ENCODE data around the gene VWF.
"Not testable (repeated sequence)": the region's sequence is repeated elsewhere in the genome, so short reads cannot be mapped to it uniquely, and the experiment has no call there.

VWF gene

DNA sequence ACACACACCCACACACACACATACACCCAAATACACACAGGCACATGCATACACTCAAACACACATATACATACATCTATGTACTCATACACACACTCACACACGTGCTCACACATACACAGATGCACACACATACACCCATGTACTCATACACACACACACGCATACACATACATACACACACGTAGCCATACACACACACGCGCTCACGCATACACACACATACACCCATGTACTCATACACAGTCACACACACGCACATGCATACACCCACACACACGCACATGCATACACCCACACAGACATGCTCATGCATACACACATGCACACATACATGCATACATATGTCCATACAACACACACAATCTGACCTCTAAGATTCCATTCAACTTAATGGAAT lies 91.7 kb downstream of the VWF start:
- no peak for FAIRE-seq

DNA sequence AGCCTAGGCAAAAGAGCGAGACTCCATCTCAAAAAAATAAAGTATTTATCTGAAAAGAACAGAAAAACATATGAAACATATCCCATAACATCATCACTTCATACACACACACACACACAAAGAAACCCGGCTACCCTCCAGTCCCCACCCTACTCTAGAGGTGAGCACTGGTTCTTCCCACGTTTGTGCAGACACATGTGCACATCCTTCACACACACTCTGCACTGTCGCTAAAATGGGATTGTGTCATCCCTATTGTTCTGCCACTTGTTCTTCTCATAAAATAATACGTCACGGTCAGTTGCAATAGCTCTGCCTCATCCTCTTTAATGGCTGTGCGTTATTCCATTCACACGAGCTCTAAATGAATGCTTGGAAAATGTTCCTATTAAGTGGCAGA lies 93.5 kb downstream of the VWF start:
- FAIRE-seq = no peak

DNA sequence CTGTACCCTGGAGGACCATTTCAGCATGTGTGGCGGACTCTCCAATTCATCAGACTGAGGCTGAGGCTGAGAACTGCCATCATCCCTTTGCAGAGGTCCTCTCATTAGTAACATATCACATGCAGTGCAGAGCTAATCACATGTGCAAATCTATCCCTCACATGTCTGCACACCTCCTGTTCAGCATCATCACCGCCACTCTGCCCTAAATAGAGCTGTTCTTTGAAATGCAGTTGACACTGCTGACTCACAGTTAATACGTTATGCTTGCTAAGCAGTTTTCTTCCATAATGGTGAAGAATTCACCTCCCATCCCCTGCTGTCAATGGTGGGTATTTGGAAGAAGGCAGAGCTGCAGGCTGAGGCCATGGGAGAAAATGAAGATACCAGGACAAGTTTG lies 94.4 kb downstream of the VWF start:
- FAIRE-seq = no peak

DNA sequence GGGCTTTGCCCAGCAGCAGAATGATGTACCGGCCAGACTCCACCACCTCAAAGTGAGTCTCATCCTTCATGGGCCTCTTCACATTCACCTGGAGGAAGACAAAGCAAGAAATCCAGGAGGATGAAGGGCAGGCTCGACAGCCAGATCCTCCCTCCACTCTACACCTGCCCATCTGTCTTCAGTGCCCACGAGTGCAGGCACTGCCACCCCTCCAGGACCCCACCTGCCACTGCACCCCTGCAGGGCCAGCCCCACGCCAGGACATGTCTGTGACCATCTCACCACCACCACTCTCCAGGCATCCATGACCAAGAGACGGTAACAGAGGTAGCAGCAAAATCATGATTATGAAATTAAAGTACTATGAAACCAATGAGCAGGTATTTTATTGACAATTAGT lies 95.1 kb downstream of the VWF start:
- FAIRE-seq = no peak

DNA sequence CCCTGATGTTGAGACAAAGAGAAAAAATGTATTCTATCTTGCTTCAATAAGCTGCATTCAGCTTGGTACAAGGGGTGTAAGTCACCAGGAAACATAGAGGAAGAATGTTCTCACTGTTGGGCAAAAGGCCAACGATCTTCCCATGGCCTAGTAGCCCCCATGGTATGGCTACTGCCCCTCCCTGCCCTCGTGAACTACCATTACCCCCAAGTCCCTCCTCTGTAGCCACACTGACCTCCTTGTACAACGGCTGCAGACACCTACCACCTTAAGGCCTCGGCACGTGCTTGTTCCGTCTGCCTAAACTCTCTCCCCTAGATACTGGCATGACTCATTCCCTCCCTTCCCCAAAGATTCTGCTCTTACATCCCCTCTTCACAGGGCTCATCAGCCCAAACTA lies 97.5 kb downstream of the VWF start:
- FAIRE-seq = no peak

DNA sequence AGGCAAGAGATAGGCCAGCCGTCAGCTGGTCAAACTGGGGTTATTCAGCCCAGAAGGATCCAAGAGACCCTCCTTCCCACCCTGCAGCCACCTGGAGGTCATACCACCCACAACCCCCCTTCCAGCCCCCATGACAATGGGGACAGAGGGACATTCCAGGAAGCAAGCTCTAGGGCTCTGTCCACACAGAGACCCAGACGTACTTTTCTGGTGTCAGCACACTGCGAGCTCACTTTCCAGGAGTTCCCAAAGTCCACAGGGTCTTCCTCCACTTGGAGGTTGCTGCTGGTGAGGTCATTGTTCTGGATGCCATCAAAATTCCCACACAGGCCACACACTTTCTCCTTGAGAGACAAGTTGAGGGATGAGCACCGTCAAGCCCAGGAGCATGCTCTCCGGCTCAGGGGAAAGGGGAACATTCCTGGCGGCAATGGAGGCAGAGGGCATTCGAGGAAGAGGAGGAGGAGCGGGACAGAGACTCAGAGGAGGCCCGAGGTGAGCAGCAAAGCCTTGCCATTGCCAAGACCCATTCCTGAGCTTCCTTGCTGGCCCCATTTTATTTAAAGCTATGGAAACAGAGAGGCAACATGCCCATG lies 98.7 kb downstream of the VWF start:
- FAIRE-seq = not testable (repeated sequence)

DNA sequence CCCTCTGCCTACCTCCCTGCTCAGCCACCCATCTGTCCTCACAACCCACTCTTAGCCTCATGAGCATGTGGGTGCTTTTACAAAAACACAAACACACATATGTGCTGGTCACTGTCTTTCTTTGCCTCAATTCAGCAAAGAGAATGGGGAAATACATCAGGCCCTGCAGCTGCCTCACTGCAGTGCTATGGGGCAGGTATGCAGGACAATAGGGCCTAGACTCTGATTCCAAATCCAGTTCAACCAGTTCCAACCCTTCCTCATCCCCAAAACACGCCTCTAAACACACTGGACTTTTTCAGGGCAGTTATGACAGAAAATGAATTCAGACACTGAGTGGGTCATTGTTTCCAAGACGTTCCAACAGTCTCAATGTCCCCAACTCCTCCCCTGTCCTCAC lies 100.4 kb downstream of the VWF start:
- not testable (repeated sequence) for FAIRE-seq

DNA sequence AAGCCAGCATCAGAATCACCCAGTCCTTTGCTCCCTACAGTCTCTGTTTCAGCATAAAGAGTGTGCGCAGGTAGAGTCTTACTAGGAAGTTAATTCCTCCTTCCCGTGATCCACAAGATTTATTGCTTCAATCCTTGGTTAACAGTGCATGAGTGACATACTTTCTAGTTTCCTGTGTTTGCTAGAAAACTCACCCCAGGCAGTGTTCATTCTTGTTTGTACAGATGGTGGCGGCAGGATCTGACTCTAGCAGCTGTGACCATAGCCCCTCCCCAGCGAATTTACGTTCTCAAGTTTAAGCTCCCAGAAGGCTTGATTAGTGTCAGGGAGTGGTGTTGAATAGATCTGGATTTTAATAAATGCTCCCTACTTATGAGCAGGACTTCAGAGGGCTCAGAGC lies 103.5 kb downstream of the VWF start:
- no peak for FAIRE-seq

DNA sequence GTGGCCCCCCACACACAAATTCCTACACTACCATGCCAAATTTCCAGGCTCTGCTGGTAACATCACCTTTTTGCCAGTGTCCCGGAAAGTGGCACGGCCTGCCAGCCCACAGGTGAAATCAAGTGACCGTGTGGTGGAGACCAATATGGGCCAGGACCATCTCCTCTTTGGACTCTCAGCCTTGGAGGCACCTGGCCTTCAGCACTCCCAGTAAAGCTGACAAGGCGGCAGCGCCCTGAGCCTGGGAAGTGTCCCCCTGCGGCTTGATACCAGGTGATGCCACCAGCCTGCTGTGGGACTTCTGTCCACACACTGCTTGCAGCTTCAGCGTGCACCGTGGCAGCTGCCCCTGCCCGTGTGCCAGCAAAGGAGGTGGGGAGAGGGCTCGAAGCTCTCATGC lies 104.0 kb downstream of the VWF start:
- not testable (repeated sequence) for FAIRE-seq

DNA sequence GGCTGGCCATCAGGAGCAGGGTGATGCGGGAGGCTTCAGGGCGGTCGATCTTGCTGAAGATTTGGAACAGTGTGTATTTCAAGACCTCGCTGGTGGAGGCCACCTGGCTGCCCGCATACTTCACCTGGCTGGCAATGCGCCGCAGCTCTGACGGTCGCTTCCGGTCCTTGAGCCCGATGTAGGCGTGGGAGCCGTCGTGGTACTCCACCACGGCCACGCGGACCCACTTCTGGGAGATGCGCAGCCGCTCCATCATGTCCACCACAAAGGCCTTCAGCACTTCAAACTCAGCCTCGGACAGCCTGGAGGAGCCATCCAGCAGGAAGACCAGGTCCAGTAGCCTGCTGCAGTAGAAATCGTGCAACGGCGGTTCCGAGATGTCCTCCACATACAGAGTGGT lies 105.2 kb downstream of the VWF start:
- FAIRE-seq = not testable (repeated sequence)

DNA sequence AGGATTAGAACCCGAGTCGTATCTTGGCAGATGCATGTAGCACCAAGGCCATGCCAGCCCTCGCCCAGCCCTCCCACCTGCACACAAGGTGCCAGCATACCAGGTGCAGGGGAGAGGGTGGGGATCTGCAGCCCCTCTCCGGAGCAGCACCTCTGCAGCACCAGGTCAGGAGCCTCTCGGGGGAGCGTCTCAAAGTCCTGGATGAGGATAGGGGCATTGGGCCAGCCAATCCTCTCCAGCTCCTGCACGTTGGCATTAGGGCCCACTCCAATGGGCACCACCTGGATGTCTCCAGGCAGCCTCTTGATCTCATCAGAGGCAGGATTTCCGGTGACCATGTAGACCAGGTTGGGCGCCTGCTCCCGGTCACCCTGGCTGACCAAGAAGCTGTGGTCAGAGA lies 106.2 kb downstream of the VWF start:
- no peak for FAIRE-seq

DNA sequence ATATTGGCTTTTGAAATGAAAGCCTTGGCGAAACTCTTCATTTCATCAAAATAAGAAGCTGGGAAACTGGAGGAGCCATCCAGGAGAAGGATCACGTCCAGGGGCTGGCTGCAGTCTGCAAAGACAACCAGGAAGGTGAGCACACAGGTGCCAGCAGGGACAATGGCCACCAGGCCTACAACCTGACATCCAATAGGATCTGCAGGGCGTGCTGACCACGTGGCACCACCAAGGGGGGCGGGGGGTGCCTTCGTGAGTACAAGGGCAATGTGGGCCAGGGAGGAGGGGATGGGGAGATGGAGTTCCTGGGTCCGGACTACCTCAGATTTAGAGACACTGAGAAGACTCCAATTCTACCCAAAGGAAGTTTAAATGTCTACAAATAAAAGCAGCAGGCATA lies 107.7 kb downstream of the VWF start:
- no peak for FAIRE-seq

DNA sequence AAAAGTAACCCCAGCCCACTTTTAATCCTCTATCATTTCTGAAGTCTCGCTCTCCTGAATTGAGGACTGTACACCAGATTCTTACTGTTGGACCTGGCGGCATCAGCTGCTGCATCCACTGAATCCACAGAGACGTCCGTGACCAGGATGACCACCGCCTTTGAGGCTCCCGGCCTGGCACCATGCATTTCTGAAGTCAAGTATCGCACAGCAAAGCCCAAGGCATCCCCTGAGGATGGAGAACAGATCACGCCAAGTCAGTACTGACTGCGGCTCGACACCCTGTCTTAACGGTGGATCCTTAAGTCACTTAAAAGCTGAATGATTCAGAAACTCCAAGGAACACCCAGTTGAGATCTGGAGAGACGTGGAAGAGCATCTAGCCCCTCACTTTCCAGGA lies 108.5 kb downstream of the VWF start:
- not testable (repeated sequence) for FAIRE-seq

DNA sequence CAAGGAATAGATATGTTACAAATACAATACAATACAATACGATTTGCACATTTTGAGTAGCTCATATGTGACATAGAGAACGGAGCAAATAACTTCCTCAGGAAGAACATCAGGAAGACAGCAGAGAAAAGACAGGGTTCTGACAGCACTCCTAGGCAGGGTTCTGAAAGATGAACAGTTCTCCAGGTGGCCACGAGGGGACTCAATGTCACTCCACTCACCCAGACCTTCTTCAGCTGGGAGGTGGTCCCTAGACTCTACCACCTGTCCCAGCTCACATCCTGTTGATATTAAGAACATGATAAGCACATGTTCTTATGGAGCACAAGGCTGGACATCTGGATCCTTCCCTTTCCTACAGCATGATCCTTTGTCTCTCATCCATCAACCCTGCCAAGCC lies 109.2 kb downstream of the VWF start:
- not testable (repeated sequence) for FAIRE-seq

DNA sequence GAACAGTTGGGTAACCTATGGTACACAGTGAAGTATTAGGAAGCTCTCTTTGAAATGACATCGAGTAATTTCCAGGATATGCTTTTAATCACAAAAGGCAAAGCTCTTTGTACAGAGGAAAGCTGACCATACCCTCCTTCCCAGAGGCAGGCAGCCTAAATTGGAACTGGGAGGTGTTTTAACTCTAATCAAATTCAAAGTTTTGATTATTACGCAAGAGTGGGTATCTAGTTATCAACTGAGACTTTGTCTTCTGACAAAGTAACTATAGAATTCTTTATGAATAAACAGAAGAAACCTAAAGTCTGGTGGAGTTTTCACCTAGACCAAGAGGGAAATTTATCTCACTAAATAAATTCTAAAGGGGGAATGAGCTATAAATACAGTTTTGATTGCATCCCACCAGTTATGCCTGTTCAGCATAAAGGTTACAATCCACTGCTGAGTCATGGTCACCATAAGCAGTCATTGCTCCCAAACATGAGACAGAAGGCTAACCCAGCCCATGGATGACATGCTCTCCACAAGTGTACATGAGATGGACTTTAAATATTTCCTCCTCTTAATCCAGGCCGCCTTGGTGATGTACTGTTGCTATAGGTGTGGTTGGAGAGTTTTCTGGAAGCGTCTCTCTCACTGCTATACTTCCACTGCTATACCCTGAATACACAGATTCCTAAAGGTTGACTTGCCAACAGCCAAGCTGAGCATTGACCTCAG lies 113.7 kb downstream of the VWF start:
- FAIRE-seq = not testable (repeated sequence)

DNA sequence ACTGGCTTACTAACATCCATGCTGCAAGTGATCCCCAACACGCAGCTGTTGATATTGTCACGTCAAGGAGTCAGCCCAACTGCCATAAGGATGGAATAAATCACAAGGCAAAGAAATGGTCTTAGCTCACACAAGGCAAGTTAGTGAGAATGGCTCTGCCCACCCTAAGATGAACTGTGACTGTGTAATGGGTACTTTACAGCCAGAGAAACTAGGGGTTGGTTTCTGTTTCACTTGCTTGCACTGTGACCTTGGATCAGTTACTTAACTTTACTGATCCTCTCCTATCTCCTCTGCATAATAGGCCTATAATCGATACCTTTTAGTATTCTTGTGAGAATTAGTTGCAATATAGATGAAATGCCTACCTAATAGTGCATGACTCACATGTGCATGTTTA lies 127.2 kb downstream of the VWF start:
- FAIRE-seq = no peak

DNA sequence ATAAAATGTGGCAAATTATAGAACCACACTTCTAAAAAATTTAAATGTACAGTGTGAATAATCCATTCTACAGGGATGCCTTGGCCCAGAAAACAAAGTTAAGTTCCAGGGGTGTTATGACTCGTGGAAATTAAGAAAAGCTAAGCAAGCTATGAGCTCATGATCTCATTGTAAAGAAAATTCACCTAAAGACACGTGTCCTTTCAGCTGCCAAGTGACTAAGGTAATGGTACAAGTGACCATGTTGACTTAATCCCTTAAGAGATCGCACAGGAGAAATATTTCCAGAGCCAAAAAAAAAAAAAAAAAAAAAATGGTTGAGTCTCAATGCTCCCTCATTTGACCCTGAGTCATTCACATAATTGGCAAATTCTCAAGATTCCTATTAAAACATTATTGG lies 128.0 kb downstream of the VWF start:
- FAIRE-seq = no peak

DNA sequence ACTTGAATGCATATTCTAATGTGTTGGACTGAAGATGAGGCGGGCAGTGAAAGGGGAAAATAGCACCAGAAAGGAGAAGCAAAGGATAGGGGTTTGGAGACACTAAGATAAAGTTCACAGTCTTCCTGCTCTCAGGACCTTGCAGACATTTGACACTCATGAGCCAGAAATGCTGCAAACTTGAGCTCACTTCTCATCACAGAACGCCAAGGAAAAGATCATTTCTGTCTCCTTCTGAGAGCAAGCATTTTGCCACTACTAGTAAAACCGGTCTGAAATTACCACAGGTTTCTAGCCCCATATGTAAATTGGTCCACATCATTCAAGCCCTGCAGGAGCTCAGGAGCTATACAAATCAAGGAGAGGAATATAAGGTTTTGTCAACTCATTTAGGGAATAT lies 134.8 kb downstream of the VWF start:
- no peak for FAIRE-seq

DNA sequence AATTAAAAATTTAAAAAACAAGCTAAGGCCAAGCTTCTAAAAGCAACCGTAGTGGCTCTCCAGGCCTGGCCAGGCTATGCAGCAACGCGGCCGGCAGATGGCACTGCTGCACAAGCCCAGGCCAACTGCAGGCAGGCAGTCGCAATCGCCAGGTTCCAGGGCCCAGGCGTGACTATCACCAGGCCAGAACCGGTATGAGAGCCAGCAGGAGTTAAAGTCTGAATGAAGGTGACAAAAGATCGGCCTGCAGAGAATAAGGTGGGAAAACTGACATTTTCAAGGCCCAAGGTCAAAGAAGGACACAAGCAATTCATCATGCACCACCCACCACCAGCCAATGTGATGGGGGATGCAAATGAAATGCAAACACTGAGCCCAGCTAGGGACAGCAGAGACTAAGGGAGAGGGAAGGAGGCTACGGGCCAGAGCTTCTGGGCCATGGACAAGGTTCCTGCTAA lies 135.8 kb downstream of the VWF start:
- peak; percentile 35 for FAIRE-seq

DNA sequence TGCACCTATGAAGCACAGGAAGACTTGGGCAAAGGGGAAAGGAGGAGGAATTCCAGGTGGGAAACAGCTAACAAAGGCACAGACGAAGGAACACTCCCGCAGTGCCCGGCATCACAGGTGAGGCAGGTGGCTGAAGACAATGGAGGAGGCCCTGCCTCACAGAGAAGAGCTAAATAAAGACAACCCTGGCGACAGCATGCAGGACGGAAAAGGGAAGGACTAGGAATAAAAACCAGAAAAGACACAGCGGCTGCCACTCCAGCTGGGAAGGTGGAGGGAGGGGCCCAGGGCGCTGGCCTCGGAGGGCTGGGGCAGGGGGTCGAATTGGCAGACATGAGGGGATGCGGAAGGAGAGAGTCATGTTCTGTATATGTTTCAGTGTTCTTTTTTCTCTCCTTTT lies 136.4 kb downstream of the VWF start:
- FAIRE-seq = no peak

DNA sequence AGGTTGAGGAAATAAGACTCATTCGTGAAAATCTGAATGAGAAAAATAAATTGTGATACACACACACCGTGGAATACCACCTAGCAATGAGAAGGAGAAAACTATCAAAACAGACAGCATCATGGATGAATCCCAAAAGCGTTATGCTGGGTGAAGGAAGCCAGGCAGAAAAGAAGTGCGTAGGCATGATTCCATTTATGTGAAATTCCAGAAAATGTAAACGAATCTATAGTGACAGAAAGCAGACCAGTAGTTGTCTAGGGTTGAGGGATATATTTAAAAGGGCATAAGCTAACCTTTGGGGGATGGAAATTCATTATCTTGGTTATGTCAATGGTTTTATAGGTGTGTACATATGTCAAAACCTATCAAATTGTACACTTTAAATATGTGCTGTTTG lies 136.9 kb downstream of the VWF start:
- no peak for FAIRE-seq

DNA sequence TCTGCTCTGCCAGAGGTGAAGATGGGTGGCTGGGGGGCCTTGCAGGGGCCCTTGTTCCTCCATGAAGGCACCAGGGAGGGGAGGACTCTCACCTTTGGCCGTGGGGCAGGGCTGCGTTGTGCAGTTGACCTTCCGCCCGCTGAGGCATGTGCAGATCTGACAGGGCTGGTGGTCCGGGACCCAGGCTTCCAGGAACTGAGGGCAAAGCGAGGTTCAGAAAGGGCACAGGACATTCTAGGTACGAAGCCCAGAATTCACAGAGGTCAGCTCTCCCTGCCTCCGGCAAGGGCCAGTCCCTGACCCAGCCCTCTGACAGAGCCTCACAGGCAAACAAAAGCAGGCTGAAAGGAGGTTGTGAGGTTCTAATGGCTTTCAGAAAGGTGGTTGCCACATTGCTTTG lies 139.0 kb downstream of the VWF start:
- FAIRE-seq = no peak

DNA sequence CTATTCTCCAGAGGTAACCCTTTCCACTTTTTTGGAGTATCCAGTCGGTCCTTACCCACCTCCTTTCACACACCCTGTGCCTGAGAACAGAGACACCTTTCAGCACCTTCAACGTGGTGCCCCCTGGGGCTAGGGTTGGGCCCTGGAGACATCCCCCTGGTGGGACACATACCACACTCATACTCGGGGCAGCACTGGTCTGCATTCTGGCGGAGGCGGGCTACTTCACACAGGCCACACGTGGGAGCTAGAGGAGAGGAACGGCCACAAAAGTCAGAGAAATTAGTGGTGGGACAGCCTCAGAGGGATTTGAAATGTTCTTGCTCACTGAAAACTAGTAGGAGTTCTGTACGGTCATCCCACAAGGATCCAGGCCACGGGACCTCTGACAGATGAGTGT lies 139.6 kb downstream of the VWF start:
- FAIRE-seq = no peak

DNA sequence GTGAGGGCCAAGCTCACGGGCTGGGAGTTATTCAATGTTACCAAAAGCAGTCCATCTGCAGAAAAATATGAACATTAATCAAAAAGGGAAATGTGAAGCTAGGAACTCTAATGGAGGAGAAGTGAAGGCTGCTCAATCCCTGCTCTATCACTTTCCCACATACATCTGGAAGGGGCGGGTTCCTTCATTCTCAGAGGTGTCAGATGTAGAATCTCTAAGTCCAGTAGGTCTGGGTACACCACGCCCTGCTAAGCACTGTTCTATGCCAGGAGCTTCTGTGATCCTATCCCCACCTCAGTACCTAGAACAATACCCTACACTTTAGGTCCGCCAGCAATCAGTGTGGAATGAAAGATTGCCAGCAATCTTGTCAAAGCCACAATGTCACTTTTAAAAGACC lies 142.4 kb downstream of the VWF start:
- no peak for FAIRE-seq

DNA sequence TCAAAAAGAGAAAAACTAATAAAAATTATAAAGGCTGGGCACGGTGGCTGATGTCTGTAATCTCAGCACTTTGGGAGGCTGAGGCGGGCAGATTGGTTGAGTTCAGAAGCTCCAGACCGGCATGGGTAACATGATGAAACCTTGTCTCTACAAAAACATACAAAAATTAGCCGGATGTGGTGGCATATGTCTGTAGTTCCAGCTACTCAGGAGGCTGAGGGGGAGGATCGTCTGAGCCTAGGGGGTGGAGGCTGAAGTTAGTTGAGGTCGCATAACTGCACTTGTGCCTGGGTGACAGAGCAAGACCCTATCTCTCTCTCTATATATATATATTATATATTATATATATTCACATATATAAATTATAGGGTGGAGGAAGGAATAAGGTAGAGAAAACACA lies 146.9 kb downstream of the VWF start:
- no peak for FAIRE-seq

Measured in endometrium (tissue), 2 donors.